ENCODE data around the gene TTC9. TPM values are rescaled to one million over a fixed set of nuclear protein-coding genes. Genes with fewer than 3 reads are reported as not detected.

TTC9 gene
- total and polyA plus RNA-seq, 10 of the 15 experiments (the other 5 are each of a cell fraction or from before 2014, with no cell fraction given) = 0.87 to 15.8 (median 7.8) TPM

DNA sequence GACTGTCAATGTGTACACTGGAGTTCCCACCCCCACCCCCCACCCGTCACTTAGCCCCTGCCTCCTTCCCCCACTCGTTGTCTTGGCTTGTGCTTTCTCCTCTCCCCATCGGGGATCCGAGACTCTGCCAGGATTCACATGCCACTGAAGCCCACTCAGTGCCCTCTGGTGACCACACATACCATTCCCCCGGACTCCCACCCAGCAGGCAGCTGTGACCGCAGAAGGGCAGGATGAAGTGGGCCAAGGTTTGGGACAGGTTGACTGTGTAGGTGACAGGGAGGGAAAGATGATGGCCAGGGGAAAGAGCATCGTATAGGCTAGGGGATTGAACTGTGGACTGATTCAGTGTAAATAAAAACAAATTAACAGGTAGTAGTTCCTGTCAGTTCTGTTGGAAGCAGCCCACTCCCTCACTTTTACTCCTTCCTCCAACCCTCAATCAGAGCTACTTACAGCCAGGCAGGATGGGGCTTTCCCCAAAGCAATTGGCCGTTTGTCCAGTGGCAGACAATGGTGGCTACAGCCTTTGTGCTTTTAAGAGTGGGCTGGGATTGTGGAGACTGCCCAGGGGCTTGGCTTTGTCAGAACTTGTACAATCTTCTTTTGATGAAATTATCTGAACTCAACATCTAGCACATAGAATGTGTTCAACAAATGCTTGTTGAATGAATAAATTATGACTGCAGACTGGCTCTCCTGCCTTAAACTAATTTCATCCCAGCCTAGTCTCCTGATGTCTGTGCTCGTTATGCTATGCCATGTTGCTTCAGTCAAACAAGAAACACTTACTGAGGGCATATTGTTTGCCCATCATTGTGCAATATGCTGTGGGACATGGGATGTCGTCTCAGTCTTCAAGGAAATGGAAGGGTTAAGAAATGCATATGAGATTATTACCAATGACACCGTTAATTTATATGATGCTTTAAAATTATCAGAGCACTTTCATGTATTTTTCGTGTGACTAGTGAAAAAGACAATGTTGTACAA, 30.2 kb downstream of the TTC9 start (continued):
- TF ChIP-seq, protein P1, sequence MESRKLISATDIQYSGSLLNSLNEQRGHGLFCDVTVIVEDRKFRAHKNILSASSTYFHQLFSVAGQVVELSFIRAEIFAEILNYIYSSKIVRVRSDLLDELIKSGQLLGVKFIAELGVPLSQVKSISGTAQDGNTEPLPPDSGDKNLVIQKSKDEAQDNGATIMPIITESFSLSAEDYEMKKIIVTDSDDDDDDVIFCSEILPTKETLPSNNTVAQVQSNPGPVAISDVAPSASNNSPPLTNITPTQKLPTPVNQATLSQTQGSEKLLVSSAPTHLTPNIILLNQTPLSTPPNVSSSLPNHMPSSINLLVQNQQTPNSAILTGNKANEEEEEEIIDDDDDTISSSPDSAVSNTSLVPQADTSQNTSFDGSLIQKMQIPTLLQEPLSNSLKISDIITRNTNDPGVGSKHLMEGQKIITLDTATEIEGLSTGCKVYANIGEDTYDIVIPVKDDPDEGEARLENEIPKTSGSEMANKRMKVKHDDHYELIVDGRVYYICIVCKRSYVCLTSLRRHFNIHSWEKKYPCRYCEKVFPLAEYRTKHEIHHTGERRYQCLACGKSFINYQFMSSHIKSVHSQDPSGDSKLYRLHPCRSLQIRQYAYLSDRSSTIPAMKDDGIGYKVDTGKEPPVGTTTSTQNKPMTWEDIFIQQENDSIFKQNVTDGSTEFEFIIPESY (IDR thresholded peaks at IDR 0.05) = no peak
- TF ChIP-seq BACH1 (IDR thresholded peaks at IDR 0.05; ENCODE audit: borderline replicate concordance) (no peak), YBX1 (IDR thresholded peaks at IDR 0.05) (no peak), MEF2A (IDR thresholded peaks at IDR 0.05; ENCODE audit: insufficient read depth, low read depth, low read length) (no peak)

DNA sequence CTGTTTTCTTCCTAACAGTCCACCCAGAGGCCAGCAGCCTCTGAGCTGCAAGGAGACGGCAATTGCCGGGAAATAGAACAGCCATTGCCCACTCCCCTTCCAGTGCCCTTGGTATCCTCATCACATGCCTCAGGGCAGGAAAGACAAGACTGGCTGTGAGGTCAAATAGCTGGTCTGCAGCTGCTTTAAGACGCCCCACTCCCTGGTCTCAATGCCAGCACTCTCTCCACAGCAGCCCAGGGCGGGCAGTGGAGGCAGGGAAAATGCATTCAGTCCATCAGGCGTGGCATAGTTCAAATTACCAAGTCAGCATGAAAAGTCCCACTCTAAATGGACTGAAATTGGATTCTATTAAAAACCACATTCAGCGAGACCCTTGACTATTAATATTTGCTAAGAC, 35.6 kb downstream of the TTC9 start:
- no TSS peak for BruUV-seq (replicated peaks)

More for the DNA sequence above, 35.6 kb downstream of the TTC9 start:
- RAD21 ChIA-PET (ENCODE audit: unreplicated experiment) = no interaction called here
- FAIRE-seq (no peak), ATAC-seq (no peak), DNase-seq (ENCODE audit: low read depth, low spot score) (no peak)
- no peaks in the 10 kb centered on the region for H3K4me1 ChIP-seq (ENCODE audit: control insufficient read depth, insufficient read depth, low read length)
- no peak overlapping the region for H3K4me3 ChIP-seq
- in situ Hi-C loops (cut with MboI) (no loop called here), intact Hi-C loops (cut with micrococcal nuclease; ENCODE audit: unreplicated experiment) (no loop called here)
- TF ChIP-seq ZSCAN29 (IDR thresholded peaks at IDR 0.05) = no peak
- TF ChIP-seq, protein P2, sequence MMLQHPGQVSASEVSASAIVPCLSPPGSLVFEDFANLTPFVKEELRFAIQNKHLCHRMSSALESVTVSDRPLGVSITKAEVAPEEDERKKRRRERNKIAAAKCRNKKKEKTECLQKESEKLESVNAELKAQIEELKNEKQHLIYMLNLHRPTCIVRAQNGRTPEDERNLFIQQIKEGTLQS (IDR thresholded peaks at IDR 0.05; ENCODE audit: borderline replicate concordance, extremely low read depth, low read depth, low read length) = no peak
- TF ChIP-seq SIN3A (IDR thresholded peaks at IDR 0.05; ENCODE audit: low read depth, low read length) = no peak
- TF ChIP-seq, protein P3, sequence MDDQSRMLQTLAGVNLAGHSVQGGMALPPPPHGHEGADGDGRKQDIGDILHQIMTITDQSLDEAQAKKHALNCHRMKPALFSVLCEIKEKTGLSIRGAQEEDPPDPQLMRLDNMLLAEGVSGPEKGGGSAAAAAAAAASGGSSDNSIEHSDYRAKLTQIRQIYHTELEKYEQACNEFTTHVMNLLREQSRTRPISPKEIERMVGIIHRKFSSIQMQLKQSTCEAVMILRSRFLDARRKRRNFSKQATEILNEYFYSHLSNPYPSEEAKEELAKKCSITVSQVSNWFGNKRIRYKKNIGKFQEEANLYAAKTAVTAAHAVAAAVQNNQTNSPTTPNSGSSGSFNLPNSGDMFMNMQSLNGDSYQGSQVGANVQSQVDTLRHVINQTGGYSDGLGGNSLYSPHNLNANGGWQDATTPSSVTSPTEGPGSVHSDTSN (IDR thresholded peaks at IDR 0.05; ENCODE audit: insufficient replicate concordance, low read depth, low read length) = no peak
- H3K79me2 ChIP-seq (ENCODE audit: control insufficient read depth, insufficient read depth, low read length) = no peaks in the 10 kb centered on the region
- H3K9ac ChIP-seq (ENCODE audit: control insufficient read depth, insufficient read depth, low read length) = no peak overlapping the region
- no peak overlapping the region for H3K27ac ChIP-seq (ENCODE audit: control insufficient read depth, insufficient read depth)
- H3K4me2 ChIP-seq (ENCODE audit: control insufficient read depth, insufficient read depth) = no peak overlapping the region
- peaks cover 1 to 8% of the 10 kb centered on the region in 2 experiments; a peak in 1 of 4 replicates for H3K36me3 ChIP-seq (ENCODE audit: control insufficient read depth in 2 of 2, insufficient read depth in 2 of 2, low read length in 1 of 2)
- H3K27me3 ChIP-seq (replicated peaks in 1 of 2; ENCODE audit: control insufficient read depth in 2 of 2, insufficient read depth in 2 of 2, low read length in 1 of 2) = no peaks in the 10 kb centered on the region
- WGBS (ENCODE audit: insufficient coverage, insufficient replicate concordance, low lambda C conversion rate, missing lambda C conversion rate) = 95% methylated on average over 6 of the region's 6 CpGs
- H2AFZ ChIP-seq (ENCODE audit: control insufficient read depth, low read depth, low read length) = no peak overlapping the region
- CTCF ChIA-PET = interaction anchor here (1.1 kb wide), 1 partner anchor 36 kb away, joined by 7 read pairs; no protein-coding TSS in a partner anchor
- SMC1A ChIA-PET (ENCODE audit: uncharacterized antibody, unreplicated experiment) = interaction anchor here (1.1 to 1.5 kb wide), 4 partner anchors 10 to 33 kb away, joined by 3 to 5 read pairs (median 4); no protein-coding TSS in a partner anchor
- POLR2A ChIA-PET = no interaction called here
- no peaks in the 10 kb centered on the region for H3K9me3 ChIP-seq (replicated peaks; ENCODE audit: control insufficient read depth, insufficient read depth, low read length)
- no peaks in the 10 kb centered on the region for H4K20me1 ChIP-seq (ENCODE audit: control insufficient read depth, insufficient read depth)

Measured in GM12878 (cell line).